GM18907 (cell line): ENCODE results near the gene PDZD4.
A peak's percentile ranks its signal among the peaks of the same experiment; 100 is the strongest.

Experiments
- ATAC-seq: cut with Tn5 transposase; IDR thresholded peaks from one replicate; pipeline ENCODE4 v1.9.1; 2021; ENCODE audit warnings: mild to moderate bottlenecking, moderate library complexity; ENCODE audit not compliant: unreplicated experiment

Gene PDZD4

DNA sequence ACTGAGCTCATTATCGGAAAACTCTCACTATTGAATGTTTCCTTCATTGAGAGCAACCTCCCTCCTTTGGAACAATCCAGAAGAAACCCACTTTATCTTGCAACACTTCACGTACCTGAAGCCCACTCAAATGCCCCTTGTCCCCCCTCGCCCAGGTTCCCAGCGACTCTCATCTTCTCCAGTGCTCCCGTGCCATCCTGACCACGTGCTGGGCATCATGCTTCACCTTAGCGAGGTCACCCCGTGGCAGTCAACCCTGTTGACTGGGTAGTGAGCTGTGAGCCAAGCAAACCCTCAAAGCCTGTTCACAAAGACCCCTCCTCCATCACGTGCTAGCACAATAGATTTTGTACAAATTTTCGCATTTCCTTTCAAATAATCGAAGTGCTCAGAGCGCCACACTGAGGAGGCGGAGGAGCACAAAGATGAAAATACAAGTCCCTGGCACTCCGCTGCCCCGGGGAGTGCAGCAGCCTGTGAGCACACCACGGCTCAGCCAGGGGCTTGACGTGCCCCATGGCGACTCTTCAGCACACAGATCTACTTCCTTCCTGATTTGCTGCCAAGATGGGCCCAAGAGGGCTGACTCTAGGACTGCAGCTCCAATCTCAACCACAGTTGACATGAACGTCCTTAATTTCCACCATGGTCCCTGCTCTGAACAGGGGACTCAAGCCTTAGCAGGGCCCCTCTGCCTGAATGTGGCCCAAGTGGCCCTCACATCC, 15.6 kb downstream of the PDZD4 start:
- ATAC-seq: no peak

DNA sequence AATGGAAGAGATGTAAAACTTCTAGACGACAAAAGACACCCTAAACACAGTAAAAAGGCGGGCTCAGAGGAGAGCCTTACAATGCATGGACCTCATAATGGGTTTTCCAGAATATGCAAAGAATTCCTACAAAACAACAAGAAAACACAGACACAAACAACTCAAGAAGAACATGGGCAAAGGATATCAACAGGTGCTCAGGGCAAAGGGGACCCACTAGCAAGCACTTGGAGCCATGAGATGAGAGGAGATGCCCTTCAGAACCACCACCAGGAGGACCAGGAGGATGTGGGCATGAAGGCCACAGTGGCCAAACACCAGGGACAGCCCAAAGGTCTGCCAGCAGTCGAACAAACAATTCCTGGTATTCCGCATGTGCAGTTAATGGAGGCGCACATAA, 17.2 kb downstream of the PDZD4 start:
- ATAC-seq: no peak

DNA sequence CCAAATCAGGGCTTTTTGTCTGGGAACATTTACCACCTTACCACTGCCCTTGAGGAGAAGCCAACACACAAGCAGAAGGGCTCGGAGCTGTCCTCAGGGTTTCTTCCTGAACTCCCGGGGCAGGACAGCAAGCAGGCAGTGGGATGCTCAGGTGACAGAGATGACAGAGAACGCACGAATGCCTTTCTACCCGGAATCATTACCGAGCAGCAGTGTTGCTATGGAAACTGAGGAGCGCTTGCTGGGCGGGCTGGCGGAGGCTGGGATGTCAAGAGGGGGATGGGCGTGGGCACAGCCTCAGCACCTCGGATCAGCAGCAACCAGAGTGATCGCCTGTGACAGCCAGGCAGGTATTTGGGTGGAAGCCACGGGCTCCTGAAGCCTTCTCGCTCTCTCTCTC, 18.1 kb downstream of the PDZD4 start:
- ATAC-seq: no peak

DNA sequence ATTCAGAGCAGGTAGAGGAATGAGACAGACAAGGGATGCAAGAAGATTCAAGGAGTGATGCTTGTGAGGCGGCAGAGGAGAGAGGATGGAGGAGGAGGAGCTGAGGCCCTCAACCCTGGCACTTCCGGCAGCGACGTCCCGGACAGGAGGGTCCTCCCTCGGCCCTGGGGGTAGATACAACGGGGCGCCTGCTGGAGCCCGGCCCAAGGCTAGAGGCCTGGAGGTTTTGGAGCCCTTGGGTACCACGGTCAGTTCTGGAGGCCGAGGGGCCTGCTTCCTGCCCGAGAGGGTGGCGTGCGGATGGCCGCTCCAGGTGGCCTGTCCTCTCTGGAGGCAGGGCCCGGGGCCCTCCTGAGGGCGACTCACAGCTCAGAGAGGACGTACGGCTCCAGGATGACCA, 22.4 kb downstream of the PDZD4 start:
- ATAC-seq: no peak

DNA sequence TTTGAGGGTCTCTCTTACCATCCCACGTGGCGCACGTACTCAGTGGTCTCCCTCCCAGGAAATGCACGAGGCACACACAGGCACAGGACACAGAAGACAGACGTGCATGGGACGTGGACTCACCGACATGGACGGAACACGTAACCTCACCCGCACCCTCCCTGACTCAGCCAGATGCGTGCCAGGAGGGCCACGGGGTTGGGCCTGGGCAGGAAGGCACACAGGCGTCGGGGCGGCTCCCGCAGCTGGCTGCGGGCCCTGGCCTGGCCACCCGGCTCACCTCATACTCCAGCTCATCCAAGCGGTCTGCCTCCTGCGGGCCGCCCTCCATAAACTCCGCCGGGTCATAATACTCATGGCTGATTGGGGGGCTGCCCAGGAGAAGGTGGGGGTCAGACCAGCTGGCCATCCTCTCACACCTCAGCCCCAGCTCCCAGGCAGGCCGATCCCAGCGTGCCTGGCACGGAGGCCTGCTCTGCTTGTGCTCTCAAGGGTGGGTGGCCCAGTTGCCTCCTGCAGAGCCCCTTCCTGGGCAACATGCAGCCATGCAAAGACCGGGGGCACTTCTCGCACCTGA, 23.3 kb downstream of the PDZD4 start:
- no peak for ATAC-seq

DNA sequence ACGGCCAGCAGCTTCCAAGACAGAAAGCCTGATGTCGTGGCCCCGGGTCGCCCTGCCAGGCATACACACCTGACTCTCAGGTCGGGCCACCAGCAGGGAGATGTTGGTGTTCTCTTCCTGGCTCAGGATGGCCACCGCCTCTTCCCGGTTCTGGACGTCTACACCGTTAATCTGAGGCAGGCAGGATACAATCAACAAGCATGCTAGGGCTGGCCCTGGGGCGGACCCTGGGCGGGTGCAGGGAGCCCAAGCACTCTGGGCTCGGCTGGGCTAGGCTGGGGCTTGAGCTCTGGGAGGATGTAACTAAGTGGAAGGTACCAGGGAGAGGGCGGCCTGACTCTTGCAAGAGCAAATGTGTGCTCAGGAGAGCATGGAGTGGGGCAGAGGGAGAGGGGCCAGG, 24.9 kb downstream of the PDZD4 start:
- ATAC-seq: no peak

DNA sequence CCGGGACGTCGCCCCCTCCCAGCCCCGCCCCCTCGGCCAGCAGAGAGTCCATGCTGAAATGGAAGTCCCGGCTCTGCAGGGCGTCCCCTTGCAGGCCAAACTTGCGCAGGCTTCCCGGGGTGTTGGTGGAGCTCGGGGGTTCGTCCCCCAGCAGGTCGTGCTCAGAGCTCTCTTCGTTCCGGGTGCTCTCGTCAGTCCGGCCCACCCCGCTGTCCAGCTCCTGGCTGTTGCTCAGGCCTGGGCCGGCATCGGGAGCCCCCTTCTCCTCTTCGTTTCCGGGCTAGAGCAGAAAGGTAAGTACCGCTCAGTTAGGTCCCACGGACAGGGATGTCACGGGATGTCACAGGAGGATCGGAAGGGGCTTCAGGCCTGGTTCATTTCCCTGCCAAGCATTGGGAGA, 25.7 kb downstream of the PDZD4 start:
- no peak for ATAC-seq

DNA sequence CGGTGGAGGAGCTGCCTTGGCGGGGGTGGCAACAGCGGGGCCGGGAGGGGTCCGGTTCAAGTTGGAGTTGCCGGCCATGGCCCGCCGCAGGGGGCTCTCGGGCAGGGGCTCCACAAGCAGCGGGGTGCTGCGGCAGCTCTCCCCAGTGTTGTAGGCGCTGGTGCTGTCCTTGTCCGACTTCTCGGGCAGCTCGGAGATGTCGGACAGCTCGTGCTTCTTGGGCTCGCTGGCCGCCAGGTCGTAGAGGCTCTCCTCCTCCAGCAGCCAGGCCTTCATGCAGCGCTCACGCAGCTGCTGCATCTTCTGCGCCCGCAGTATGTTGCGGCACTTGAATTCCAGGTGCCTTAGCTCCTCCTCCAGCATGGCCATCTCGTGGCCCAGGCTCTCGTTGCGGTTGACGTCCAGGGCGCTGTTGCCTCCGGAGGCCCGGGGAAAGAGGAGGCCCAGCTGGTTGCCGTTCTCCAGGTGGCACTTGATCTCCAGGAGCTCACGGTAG, 26.2 kb downstream of the PDZD4 start:
- ATAC-seq: no peak

DNA sequence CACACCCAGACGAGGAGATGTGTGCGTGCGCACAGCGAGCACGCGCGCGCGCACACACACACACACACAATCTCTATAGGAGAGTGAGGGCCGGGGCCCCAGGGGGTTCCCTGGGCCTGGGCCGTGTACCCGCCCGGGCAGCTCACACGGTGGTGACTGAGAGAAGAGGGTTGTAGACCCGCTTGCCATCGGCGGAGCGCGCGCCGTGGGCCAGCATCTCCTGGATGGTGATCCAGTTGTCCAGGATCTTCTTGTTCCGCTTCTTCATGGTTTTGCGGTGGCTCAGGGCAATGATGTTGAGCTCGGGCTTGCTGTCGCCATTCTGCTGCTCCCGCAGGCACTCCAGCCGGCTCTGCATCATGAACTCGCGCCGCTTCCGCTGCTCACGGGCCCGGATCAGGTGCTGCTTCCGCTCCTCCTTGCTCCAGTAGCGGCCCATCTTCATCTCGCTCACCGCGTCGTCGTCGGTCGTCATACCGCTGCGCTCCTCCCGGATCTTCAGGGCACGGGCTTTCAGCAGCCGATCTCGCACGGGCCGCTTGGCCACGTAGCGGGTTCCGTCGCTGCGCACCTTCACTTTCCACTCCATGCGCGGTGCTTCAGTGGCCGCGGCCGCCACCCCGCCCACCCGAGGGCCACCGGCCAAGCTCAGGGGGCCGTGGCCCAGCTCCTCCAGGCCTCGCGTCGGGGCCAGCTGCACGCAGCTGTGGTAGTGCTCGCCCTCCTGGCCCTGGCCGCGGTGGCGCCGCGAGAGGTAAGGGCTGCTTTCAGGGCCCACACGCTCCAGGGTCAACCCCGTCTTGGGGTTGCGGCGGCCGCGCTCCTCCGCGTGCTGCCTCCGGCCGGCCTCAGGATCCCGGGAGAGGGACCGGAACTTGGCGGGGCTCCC, 26.9 kb downstream of the PDZD4 start:
- no peak for ATAC-seq

DNA sequence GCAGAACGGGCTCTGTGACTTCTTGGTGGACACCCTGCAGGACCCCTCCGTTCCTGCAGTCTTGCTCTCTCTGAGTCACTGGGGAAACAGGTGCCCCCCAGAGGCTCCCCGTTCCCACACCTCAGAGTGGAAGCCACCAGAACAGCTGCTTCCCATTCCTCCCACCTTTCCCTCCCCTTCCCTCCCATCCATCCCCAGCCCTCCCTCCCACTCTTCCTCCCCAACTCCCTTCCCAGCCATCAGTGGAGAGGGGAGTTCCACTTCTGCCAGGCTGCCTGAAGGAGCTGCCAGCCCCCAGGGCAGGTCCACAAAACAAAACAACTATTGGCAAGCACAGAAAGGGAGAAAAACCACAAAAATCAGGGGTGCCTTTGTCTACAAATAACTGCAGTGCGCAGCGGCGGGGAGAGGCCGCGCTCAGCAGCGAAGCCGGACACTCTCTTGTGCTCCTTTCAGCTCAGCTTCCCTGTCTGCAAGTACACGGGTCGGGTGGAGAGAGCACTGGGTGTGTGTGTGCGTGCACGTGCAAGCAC, 27.8 kb downstream of the PDZD4 start:
- no peak for ATAC-seq

DNA sequence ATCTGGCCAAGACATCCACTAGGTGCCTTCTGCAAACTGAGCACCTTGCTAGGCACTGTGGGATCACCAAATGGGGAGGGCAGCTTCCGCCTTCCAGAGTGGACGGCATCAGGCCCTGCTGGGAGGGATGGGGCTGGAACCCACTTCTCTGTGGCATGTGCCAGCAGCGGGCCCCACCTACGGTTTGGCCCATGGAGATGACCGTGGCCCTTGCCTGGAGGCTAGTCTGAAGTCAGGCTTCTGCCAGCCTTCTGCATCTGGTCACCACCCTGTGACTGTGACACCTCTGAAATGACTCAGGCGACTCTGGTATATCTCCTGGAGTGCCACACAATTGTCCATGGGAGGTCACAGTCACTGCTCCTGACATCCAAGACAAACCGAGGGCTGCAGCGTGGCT, 28.7 kb downstream of the PDZD4 start:
- ATAC-seq: no peak

DNA sequence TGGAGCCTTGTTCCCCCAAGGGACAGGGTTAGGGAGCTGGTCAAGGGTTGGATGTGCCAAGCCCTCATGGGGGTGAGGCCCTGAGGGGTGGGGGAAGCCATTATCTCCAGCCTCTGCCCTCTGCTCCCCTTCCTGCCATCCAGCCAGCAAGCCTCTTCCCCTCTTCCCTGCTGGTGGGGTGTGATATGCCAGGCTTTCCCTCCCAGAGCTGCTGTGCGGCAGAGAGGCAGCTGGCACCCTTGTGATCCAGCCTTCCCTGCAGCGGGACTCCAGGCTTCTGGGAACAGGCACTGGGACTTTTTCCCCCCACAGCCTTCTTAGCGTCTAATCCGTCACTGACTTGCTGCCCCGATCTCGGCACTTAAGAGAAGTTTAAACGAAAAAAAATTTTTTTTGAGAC, 29.6 kb downstream of the PDZD4 start:
- ATAC-seq: no peak

DNA sequence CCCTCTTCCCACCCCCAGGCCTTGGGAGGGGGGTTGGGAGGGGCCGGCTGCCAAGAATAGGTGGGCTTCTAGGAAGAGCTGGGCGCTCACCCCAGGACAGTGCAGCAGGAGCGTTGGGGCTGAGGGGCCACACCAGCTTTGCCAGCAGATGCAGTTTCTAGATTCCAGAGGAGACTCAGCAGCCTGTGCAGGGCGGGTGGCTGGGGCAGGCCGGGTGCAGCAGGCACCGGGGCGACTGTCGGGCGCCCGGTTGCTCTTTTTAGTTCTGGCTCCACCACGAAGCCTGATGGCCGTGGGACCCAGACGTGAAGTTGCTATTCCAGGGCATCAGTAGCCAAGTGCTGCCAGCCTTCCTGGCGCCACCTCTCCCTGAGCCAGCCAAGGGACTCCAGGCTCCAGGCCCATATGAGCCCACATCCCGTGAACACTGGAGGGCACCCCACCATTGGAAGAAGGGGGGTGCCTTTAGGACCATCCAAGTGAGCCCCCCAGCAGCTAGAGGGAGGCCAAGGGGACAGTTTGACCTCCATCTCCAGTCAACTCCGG, 30.1 kb downstream of the PDZD4 start:
- ATAC-seq: no peak

DNA sequence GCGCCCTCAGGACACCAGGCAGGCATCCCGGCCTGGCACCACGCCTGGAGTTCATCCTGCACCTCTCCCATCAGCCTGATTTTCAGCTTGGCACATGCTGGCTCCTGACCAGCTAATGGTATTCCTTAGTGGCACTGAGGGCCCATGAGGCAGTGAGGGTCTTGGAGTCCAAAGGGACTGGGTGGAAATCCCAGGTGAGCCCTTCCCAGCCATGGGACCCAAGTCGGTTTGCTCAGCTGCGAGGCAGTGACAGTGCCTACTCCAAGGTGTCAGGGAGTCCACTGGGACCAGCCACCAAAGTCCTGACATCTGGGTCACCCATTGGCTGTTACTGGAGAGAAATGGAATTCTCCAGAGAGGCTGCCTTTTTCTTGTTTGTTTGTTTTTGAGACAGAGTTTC, 31.0 kb downstream of the PDZD4 start:
- no peak for ATAC-seq

DNA sequence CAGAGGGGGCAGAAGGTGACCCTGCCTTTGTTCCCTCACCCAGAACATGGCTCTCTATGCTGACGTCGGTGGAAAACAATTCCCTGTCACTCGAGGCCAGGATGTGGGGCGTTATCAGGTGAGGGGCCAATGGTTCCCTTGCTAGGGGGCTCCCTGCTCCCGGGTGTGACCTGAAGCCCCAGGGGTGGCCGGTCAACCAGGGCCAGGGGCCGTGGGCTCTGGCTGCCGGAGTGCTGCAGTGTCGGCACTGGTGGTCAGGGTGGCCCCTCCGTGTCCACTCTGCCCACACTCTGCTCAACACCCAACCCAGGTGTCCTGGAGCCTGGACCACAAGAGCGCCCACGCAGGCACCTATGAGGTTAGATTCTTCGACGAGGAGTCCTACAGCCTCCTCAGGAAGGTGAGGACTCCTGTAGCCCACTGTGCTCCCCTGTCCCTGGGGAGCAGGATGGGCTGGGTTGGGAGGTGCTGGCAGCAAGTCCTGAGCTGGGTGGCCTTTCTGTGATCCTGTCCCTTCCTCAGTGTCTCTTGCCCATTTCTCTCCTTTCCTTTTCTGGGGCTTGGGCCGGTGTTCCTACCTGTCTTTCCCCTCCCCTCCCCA, 32.8 kb downstream of the PDZD4 start:
- ATAC-seq: no peak

DNA sequence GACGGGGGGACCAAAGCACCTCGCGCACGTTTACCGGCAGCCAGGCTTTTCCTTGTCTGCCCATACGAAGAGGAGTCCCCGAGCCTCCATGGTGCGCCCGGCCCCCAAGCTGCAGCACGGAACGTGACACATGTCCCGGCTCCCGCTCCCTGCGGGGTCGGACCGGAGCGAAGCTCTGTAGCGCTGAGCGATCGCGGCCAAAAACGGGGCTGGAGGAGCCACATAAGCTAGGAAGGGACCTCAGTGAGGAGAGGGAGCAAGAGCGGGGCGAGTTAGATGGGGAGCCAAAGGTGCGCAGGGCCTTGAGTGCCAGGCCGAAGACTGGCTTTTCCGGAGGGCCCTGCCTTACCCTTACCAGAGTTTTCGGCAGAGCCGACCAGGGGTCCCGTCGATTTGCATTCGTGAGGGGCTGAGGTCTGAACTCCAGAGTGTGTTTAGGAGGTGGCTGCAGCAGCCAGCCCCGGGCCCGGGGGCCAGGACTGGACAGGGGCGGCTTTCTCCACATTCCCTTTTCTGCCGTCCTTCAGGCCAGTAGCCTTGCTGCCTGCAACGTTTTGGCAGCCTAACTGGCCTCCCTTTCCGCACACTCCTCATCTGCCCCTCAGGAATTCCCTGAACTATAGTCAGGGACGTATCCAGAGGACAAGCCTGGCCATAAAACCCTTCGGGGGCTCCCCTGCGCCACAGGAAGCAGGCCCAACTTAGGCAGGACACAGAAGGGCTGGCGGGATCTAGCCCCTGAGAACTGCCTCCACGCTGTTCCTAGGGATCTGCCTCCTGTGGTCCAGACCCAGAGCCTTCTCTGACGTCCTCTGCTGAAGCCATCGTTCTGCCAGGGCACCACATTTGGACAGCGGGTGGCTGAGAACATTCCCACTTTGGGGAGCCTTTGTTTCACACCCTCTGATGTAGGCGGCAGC, 35.2 kb downstream of the PDZD4 start:
- ATAC-seq: no peak

DNA sequence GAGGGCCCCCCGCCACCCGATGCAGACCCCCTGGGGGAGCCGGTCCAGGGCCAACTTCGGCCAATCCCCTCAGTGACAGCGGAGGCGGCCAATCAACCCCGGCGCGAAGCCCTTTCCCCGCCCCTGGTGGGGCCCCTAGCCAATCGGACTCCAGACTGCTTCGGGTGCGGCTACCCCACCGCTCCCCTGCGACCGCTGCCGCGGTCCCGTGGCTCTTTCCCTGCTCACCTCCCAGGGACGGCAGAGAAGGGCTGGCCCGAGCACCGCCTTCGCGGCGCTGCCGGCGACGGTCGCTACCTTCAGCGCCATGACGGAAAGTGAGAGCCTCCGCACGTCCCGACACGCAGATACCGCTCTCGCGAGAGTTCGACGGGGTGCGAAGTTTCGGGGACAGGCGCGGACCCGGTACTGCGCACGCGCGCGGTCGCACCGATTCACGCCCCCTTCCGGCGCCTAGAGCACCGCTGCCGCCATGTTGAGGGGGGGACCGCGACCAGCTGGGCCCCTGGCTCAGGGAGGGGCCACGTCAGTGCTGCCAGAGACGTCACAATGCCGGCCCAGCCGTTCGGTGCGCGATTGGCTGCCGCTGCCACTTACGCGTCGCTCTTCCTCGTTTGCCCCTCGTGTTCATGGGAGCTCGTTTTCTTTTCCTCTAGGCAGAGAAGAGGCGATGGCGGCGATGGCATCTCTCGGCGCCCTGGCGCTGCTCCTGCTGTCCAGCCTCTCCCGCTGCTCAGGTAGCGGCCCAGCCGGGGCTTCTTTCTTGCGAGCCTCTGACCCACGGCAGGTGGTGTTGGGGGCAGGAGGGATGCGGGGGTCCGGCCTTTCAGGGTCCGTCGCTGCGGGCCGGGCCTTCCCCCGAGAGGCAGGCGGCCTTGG, 36.1 kb downstream of the PDZD4 start, which contains the start of the genes IDH3G and SSR4:
Gene IDH3G, minus strand, starts transcription at position 358 of the 879 bp plus-strand sequence. Its CDS starts 49 bp downstream, at position 309.
Gene SSR4, plus strand, starts transcription at position 651 of the 879 bp plus-strand sequence. Its CDS starts 20 bp downstream, at position 671.
- peak; percentile 87 for ATAC-seq

DNA sequence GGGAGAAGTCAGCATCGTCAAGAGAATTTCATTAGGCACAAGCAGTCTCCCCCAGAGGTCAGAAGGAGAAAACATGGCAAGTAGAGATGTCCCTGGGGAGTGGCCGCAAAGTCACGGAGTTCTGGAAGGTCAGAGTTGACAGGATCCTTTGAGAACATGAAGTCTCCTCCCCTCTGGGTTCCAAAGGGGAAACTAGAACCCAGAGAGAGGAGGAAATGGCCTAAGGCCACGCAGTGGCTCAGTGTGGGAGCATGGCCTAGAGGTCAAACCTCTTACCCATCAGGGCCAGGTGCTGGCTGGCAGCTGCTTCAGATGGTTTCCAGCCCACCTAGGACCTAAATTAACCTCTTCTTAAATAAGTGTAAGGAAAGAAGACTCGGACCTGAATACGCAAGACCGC, 37.1 kb downstream of the PDZD4 start:
- no peak for ATAC-seq

DNA sequence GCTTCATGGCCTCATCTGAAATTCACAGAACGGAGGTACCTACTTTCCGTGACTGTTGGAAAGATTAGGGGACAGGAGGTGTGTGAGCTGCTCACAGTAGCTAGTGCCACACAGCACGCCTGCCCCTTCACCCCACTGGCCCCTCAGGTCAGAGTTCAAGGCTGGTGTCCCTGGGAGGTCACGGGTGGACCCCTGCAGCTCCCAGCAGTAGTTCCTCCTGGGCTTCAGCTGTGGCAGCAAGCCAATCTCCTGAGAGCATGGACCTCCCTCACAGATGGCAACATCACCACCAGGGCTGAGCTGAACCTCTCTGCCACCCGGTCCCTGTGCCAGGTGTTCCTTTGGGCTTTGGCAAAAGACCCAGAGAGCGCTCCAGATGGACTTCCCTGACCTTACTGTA, 38.0 kb downstream of the PDZD4 start:
- ATAC-seq: no peak
